Activated naive CD4-positive, alpha-beta T cell treated with anti-CD3 and anti-CD28 coated beads for 36 hours (primary cell): Measurements from ENCODE around the gene GRIK2. TPM values are rescaled to one million over a fixed set of nuclear protein-coding genes. Genes with fewer than 3 reads are reported as not detected.

Experiments used
- CTCF ChIA-PET: fragments of 350-600 bp; sonication (Branson Sonifier 250); formaldehyde crosslinking; loops from one replicate; lab custom pipeline; 2021; ENCODE audit warnings: antibody characterized with exemption; lab: Charles Lee
- DNase-seq: peaks from one replicate; pipeline ENCODE4 v3.0.0-alpha.2; 2020
- H3K27ac Mint-ChIP-seq: one replicate; pipeline ENCODE4 v1.8.0; 2021; ENCODE audit warnings: mild to moderate bottlenecking, mixed read lengths
- H3K27me3 Mint-ChIP-seq: one replicate; pipeline ENCODE4 v1.8.0; 2021; ENCODE audit warnings: low read depth, mixed read lengths
- H3K36me3 Mint-ChIP-seq: one replicate; pipeline ENCODE4 v1.8.0; 2021; ENCODE audit warnings: low read depth, mixed read lengths
- H3K4me1 Mint-ChIP-seq: one replicate; pipeline ENCODE4 v1.8.0; 2021; ENCODE audit warnings: low read depth, mixed read lengths
- H3K4me3 Mint-ChIP-seq: one replicate; pipeline ENCODE4 v1.8.0; 2021; ENCODE audit warnings: mild to moderate bottlenecking, moderate library complexity, mixed read lengths
- H3K9me3 Mint-ChIP-seq: one replicate; pipeline ENCODE4 v1.8.0; 2021; ENCODE audit warnings: mixed read lengths
- intact Hi-C: fragments of 100-400 bp; cut with micrococcal nuclease; formaldehyde crosslinking; loops from one replicate; pipeline ENCODE4 v1.15.1; 2023
- total RNA-seq, 2 experiments: library from RNA; stranded (reverse); gene quantifications; one replicate each; pipeline ENCODE4 v1.2.3, GENCODE V29; 2021

Gene GRIK2
- total RNA-seq, 2 experiments from 2014 or later: not detected

DNA sequence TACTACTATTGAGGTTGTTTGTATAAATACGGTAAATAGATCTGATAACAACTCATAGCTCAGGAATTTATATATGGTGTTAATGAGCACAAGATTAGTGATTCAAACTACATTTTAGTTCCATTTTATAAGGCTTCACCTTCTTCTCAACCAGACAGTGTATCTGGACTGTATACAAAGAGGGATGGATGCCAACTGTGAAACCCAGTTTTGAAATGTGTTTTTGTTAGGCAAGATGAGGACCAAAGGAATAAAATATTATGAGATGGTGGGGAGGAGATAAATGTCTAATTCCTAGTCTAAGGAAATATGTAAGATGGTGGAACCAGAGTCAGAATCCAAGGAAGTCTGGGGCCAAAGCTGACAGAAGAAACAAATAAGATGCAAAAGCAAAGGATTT, 329.0 kb downstream of the GRIK2 start:
- no peaks in the 10 kb centered on the region for H3K4me1 Mint-ChIP-seq
- intact Hi-C loops: no loop called here
- CTCF ChIA-PET: no interaction called here
- no peaks in the 10 kb centered on the region for H3K36me3 Mint-ChIP-seq
- H3K9me3 Mint-ChIP-seq: peaks cover 3% of the 10 kb centered on the region
- DNase-seq: no peak
- H3K27me3 Mint-ChIP-seq: no peaks in the 10 kb centered on the region
- H3K27ac Mint-ChIP-seq: no peak overlapping the region
- no peak overlapping the region for H3K4me3 Mint-ChIP-seq

DNA sequence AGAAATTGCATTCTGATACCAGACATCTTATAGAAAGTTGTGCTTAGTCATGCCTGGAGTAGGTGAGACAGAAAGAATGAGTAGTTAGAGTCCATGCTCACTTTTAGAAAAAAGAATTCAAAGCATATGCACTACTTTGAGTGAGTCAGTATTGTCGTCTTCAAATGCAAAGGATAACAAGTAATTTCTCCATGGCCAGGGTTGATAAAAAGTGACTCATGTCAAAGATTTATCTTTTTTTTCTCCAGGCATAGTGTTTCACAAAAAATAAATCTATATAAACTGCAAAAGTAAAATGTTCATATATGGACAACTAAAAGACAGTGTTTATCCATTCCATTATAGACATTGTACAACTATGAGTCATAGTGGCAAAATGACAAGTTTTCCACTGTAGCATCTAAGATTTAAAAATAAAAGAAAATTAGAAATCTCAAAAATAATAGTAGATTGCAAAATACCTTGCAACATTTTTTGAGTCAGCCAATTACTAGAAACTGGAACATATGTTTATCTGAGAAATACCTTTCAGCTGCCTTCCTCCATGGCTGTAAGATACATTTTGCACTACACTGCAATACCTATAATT, 329.6 kb downstream of the GRIK2 start:
- Mint-ChIP-seq H3K4me3 (no peak overlapping the region), H3K27me3 (no peaks in the 10 kb centered on the region), H3K9me3 (peaks cover 3% of the 10 kb centered on the region), H3K4me1 (no peaks in the 10 kb centered on the region), H3K36me3 (no peaks in the 10 kb centered on the region), H3K27ac (no peak overlapping the region)
- CTCF ChIA-PET: no interaction called here
- DNase-seq: no peak
- intact Hi-C loops: no loop called here

DNA sequence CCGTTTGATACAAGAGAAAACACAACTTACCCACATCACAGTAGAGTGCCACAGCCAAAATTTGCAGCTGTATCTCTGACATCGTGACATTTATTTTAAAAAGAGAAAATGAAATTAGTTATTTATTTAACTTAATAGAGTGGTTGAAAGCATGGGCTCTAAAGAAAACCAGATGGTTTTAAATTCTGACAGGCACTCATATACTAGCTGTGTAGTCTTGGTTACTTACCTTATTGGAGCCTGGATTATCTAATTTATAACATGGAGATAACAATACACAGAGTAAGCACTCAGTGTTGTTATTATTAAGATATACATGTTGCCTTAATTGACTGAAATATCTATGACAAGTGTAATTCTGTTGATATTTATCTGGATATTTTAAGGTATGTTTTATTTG, 334.9 kb downstream of the GRIK2 start:
- Mint-ChIP-seq H3K27ac (no peak overlapping the region), H3K9me3 (peaks cover 3% of the 10 kb centered on the region), H3K4me3 (no peak overlapping the region), H3K27me3 (no peaks in the 10 kb centered on the region), H3K36me3 (no peaks in the 10 kb centered on the region), H3K4me1 (no peaks in the 10 kb centered on the region)
- no peak for DNase-seq
- intact Hi-C loops: no loop called here
- CTCF ChIA-PET: no interaction called here

DNA sequence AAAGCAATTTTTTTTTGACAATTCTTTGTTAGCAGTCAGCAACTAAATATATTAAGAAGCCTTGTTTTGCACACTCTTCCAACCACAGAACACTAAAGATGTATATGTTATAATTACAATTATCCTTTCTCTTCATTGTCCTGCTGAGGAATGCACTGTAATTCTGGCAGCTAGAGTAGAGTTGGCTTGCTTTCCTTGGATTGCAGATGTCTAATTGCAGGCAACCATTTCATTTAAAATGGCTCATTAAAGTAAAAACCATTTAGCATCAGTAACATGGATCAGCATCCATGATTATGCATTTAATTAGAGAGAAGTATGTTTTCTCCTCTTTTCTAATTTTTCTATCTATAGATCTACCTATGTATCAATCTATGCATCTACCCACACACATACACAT, 335.4 kb downstream of the GRIK2 start:
- no peak for DNase-seq
- Mint-ChIP-seq H3K9me3 (peaks cover 3% of the 10 kb centered on the region), H3K4me3 (no peak overlapping the region), H3K4me1 (no peaks in the 10 kb centered on the region), H3K27me3 (no peaks in the 10 kb centered on the region), H3K27ac (no peak overlapping the region), H3K36me3 (no peaks in the 10 kb centered on the region)
- CTCF ChIA-PET: no interaction called here
- intact Hi-C loops: no loop called here

DNA sequence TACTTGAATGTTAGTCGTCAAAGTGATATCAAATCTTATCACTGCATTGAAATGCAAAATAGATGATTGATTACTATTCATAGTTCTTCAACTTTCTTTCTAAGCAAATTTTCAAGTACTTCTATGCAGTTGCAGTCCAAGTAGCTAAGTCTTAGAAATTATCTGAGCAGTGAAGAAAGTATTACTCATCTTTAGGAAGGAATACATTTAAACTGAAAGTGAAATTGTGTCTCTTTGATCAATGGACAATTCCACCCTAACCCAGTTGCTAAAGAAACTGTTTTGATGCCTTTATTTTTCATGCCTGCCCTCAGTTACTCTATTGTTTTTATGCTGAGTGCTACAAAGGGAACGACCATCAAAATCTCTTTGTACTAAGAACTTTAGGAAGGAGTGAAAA, 337.4 kb downstream of the GRIK2 start:
- Mint-ChIP-seq H3K36me3 (no peaks in the 10 kb centered on the region), H3K4me1 (no peaks in the 10 kb centered on the region), H3K9me3 (peaks cover 8% of the 10 kb centered on the region), H3K4me3 (no peak overlapping the region), H3K27me3 (no peaks in the 10 kb centered on the region), H3K27ac (no peak overlapping the region)
- intact Hi-C loops: no loop called here
- DNase-seq: no peak
- CTCF ChIA-PET: no interaction called here

DNA sequence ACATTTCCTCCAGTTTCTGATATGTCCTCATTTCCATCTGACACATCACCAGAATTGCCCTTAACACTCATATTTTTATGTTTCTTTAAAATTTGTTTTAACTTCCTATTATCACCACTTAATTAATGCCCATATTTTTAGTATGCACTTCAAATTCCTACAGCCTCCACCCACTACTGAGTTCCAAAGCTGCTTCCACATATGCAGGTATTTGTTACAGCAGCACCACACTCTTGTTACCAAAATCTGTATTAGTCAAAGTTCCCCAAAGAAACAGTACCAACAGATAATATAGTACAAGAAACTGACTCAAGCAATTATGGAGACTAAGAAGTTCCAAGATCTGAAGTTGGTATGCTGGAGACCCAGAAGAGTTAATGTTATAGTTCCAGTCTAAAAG, 340.4 kb downstream of the GRIK2 start:
- no peaks in the 10 kb centered on the region for H3K4me1 Mint-ChIP-seq
- H3K9me3 Mint-ChIP-seq: peaks cover 16% of the 10 kb centered on the region
- no peak overlapping the region for H3K27ac Mint-ChIP-seq
- no peak for DNase-seq
- no peaks in the 10 kb centered on the region for H3K27me3 Mint-ChIP-seq
- intact Hi-C loops: no loop called here
- CTCF ChIA-PET: no interaction called here
- no peak overlapping the region for H3K4me3 Mint-ChIP-seq
- no peaks in the 10 kb centered on the region for H3K36me3 Mint-ChIP-seq

DNA sequence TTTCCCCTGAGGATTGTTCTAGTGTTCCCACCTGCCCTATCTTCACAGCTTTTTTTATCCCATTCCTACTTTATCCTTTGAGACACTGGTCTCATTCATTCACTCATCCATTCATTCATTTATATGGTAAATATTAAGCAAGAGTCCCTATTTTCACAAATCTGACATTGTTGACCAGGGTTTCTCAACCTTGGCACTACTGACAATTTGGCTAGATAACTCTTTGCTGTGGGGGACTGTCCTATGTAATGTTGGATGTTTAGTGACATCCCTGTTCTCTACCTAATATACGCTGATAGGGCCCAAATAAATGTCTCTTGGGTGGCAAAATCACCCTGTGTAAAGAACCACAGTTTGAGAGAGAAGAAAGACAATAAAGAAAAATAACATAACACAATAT, 345.0 kb downstream of the GRIK2 start:
- no peaks in the 10 kb centered on the region for H3K4me1 Mint-ChIP-seq
- H3K9me3 Mint-ChIP-seq: peaks cover 16% of the 10 kb centered on the region
- CTCF ChIA-PET: no interaction called here
- H3K27me3 Mint-ChIP-seq: no peaks in the 10 kb centered on the region
- H3K27ac Mint-ChIP-seq: no peak overlapping the region
- intact Hi-C loops: no loop called here
- H3K36me3 Mint-ChIP-seq: no peaks in the 10 kb centered on the region
- H3K4me3 Mint-ChIP-seq: no peak overlapping the region
- DNase-seq: no peak

DNA sequence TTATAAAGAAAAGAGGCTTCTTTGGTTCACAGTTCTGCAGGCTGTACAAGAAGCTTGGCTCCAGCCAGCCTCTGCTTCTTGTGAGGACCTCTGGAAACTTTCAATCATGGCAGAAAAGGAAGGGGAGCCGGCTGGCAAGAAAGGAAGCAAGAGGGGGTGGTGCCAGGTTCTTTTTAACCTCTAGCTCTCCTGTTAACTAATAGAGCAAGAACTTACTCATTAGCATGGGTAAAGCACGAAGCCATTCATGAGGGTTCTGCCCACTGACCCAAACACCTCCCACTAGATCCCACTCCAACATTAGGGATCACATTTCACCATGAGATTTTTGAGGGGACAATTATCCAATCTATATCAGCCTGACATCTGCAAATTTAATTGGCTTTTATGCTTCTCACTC, 347.1 kb downstream of the GRIK2 start:
- Mint-ChIP-seq H3K36me3 (no peaks in the 10 kb centered on the region), H3K4me1 (no peaks in the 10 kb centered on the region)
- CTCF ChIA-PET: no interaction called here

DNA sequence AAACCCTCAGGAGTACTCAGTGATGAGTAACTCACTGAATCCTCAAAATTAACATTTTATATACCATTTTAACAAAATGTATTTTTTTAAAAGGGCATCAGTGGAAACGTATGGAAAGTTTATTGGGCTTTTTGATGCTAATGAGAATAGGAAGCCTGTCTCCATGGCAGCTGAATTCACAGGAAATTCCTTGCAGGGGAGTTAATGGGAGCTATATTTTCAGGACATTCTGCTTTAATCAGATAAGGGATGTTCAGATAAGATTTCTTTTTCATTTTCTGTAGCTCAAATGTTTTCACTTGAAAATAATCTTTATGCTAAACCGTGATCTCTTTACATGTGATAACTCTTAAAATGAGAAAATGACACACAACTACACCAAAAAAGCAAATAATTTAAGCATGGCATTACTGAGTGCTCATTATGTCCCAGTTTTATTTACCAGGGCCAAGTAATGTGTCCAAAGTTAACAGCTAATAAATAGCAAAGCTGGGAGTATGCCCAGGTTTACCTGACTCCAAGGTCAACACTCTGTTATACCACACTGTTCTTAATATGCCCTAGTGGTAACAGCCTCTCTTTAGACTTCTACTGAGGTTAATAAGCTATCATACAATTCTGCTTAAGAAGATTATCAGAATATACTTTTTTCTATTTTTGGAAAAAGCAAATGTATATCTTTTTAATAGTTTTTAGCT, 348.1 kb downstream of the GRIK2 start:
- intact Hi-C loops: no loop called here
- CTCF ChIA-PET: no interaction called here
- no peaks in the 10 kb centered on the region for H3K27me3 Mint-ChIP-seq
- H3K4me1 Mint-ChIP-seq: no peaks in the 10 kb centered on the region
- no peak overlapping the region for H3K27ac Mint-ChIP-seq
- H3K9me3 Mint-ChIP-seq: peaks cover 10% of the 10 kb centered on the region
- no peaks in the 10 kb centered on the region for H3K36me3 Mint-ChIP-seq
- DNase-seq: no peak
- no peak overlapping the region for H3K4me3 Mint-ChIP-seq

More for the DNA sequence above, 347.1 kb downstream of the GRIK2 start:
- H3K9me3 Mint-ChIP-seq: peaks cover 10% of the 10 kb centered on the region
- H3K4me3 Mint-ChIP-seq: no peak overlapping the region
- H3K27ac Mint-ChIP-seq: no peak overlapping the region
- H3K27me3 Mint-ChIP-seq: no peaks in the 10 kb centered on the region
- no peak for DNase-seq
- intact Hi-C loops: no loop called here

DNA sequence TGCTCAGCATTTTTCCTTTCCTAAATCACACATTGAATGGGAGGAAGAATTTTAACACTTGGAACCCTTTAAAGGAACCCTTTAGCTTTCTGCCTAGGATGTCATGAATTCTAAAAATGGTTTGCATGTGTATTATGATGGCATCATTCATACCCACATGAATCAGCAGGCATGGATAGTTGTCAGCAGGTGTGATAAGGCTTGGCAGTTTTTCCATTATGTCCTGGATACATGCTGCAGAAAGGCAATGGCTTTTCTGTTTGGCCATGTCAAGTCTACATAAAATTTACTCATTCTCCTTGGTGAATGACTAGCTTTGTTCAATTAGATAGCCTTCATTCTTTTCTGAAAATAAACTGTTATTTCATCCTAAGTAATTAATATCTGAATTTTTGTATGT, 353.7 kb downstream of the GRIK2 start:
- no peak overlapping the region for H3K4me3 Mint-ChIP-seq
- no peaks in the 10 kb centered on the region for H3K27me3 Mint-ChIP-seq
- peaks cover under 1% of the 10 kb centered on the region for H3K9me3 Mint-ChIP-seq
- no peaks in the 10 kb centered on the region for H3K4me1 Mint-ChIP-seq
- intact Hi-C loops: no loop called here
- no peaks in the 10 kb centered on the region for H3K36me3 Mint-ChIP-seq
- DNase-seq: no peak
- CTCF ChIA-PET: no interaction called here
- no peak overlapping the region for H3K27ac Mint-ChIP-seq

DNA sequence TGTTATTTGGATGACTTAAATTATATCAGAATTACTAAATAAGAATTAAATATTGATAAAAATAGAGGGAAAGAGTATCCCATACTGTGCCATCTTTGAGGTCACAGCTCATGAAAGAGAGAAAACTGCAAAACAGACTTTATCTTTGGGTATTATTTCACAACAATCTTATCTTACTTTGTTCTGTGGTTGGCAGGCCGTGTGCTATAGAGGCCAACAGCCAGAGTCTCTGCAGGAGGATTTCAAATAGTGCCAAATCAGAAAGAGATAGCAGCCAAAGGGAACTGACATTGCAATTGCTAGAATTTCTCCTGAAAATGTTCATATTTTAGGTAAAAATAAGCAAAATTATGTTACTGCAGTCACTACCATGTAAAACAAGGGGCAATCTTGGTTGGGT, 354.2 kb downstream of the GRIK2 start:
- Mint-ChIP-seq H3K27me3 (no peaks in the 10 kb centered on the region), H3K4me3 (no peak overlapping the region), H3K9me3 (no peaks in the 10 kb centered on the region), H3K36me3 (no peaks in the 10 kb centered on the region), H3K4me1 (no peaks in the 10 kb centered on the region), H3K27ac (no peak overlapping the region)
- intact Hi-C loops: no loop called here
- DNase-seq: no peak
- CTCF ChIA-PET: no interaction called here

DNA sequence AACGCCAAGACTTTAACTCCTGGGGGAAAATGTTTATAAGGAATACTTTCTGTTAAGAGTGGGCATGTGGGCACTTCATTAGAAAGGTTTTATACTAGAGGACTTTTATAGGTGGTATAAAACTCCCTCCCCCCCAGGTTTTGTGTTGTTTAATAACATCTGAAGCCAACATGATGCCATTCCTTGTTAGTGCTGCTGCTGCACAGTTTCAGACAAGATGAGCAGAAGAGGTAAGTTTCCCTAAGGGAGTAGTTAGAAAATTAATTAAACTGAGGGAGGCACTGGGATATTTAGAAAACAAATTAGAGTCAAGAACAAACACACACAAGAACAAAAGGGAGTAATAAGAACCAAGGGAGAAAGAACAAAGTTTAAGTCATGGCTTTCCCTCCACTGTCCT, 362.4 kb downstream of the GRIK2 start:
- CTCF ChIA-PET: no interaction called here

DNA sequence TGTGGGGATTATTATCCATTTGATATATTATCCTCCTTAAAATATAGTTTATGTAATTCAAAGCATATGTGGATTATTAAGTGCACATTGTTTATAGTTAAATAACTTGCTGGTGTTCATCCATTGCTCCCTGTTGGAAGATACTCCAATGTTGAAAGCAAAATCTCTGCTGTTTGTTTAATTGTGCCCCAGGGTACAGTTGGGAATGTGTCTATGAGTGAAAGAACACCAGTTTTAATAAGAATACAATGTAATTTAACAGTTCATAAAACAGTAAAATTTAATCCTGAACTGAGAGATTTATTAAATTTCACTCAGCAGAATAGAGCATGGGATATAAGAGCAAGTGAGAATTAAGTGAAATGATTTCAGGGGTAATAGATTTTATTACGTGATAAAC, 364.9 kb downstream of the GRIK2 start:
- CTCF ChIA-PET: no interaction called here
- Mint-ChIP-seq H3K4me1 (no peaks in the 10 kb centered on the region), H3K27me3 (no peaks in the 10 kb centered on the region), H3K36me3 (no peaks in the 10 kb centered on the region), H3K4me3 (no peak overlapping the region), H3K27ac (no peak overlapping the region), H3K9me3 (no peaks in the 10 kb centered on the region)
- intact Hi-C loops: no loop called here
- DNase-seq: no peak

More for the DNA sequence above, 362.4 kb downstream of the GRIK2 start:
- H3K4me3 Mint-ChIP-seq: no peak overlapping the region
- no peak overlapping the region for H3K27ac Mint-ChIP-seq
- H3K4me1 Mint-ChIP-seq: no peaks in the 10 kb centered on the region
- no peaks in the 10 kb centered on the region for H3K9me3 Mint-ChIP-seq
- DNase-seq: no peak
- intact Hi-C loops: no loop called here
- H3K36me3 Mint-ChIP-seq: no peaks in the 10 kb centered on the region
- H3K27me3 Mint-ChIP-seq: no peaks in the 10 kb centered on the region
